GM19372 (cell line): ENCODE results near the gene ADSS2.
"Not testable (repeated sequence)": the region's sequence is repeated elsewhere in the genome, so short reads cannot be mapped to it uniquely, and the experiment has no call there.

Experiments used
- ATAC-seq: cut with Tn5 transposase; IDR thresholded peaks from one replicate; pipeline ENCODE4 v1.9.1; 2021; ENCODE audit warnings: mild to moderate bottlenecking, low read depth, moderate library complexity; ENCODE audit not compliant: unreplicated experiment

The ADSS2 gene

GRCh38 chr1:244451539-244451950, at the start of gene ADSS2:
Gene ADSS2 (minus strand): TSS chr1:244451909. CDS start chr1:244451817, 92 bp downstream.
- ATAC-seq, result no peak

DNA sequence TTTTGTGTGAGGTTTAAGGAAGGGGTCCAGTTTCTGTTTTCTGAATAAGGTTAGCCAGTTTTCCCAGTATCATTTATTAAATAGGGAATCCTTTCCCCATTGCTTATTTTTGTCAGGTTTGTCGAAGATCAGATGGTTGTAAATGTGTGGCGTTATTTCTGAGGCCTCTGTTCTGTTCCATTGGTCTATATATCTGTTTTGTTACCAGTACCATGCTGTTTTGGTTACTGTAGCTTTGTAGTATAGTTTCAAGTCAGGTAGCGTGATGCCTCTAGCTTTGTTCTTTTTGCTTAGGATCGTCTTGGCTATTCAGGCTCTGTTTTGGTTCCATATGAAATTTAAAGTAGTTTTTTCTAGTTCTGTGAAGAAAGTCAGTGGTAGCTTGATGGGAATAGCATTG, 48.8 kb upstream of the ADSS2 start:
- ATAC-seq, result not testable (repeated sequence)

DNA sequence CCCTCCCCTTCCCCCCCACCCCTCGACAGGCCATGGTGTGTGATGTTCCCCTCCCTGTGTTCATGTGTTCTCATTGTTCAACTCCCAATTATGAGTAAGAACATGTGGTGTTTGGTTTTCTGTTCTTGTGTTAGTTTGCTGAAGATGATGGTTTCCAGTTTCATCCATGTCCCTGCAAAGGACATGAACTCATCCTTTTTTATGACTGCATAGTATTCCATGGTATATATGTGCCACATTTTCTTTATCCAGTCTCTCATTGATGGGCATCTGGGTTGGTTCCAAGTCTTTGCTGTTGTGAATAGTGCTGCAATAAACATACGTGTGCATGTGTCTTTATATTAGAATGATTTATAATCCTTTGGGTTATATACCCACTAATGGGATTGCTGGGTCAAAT, 47.8 kb upstream of the ADSS2 start:
- ATAC-seq, result not testable (repeated sequence)

DNA sequence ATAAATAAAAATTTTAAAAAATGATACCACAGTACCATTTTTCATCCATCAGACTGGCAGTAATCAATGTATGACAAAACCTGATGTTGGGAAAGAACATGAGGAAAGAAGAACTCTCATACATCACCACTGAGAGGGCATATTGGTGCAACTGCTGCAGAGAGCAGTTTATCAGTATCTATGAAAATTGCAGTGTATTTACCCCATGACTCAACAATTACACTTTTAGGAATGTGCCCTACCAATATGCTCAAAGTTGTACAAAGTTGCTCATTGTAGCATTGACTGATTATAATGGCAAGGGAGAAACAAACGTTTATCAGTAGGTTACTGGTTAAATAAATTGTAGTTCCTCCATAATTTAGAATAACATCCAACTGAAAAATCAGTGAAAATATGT, 46.1 kb upstream of the ADSS2 start:
- ATAC-seq, result no peak

- ATAC-seq, result no peak
These were observed 44.5 kb upstream of the ADSS2 start for GRCh38 chr1:244496186-244496585.

- no peak for ATAC-seq
These were observed 42.9 kb upstream of the ADSS2 start for GRCh38 chr1:244494653-244495052.

DNA sequence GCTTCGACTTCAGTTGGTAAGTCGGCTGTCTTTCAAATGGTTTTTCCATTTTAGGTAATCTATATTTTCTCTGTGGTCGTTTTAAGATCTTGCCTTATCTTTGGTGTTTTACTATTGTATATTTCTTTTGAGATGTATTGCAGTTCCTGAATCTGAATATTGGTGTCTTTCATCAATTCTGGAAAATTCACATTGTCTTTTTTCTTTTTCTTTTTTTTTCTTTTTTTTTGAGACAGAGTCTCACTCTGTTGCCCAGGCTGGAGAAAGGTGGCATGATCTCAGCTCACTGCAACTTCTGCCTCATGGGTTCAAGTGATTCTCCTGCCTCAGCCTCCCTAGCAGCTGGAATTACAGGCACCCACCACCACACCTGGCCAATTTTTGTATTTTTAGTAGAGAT, 33.3 kb upstream of the ADSS2 start:
- ATAC-seq, result not testable (repeated sequence)

- ATAC-seq, result no peak
These were observed 21.4 kb upstream of the ADSS2 start for GRCh38 chr1:244473059-244473605.

- ATAC-seq, result no peak
These were observed 15.0 kb upstream of the ADSS2 start for GRCh38 chr1:244466724-244467123.

DNA sequence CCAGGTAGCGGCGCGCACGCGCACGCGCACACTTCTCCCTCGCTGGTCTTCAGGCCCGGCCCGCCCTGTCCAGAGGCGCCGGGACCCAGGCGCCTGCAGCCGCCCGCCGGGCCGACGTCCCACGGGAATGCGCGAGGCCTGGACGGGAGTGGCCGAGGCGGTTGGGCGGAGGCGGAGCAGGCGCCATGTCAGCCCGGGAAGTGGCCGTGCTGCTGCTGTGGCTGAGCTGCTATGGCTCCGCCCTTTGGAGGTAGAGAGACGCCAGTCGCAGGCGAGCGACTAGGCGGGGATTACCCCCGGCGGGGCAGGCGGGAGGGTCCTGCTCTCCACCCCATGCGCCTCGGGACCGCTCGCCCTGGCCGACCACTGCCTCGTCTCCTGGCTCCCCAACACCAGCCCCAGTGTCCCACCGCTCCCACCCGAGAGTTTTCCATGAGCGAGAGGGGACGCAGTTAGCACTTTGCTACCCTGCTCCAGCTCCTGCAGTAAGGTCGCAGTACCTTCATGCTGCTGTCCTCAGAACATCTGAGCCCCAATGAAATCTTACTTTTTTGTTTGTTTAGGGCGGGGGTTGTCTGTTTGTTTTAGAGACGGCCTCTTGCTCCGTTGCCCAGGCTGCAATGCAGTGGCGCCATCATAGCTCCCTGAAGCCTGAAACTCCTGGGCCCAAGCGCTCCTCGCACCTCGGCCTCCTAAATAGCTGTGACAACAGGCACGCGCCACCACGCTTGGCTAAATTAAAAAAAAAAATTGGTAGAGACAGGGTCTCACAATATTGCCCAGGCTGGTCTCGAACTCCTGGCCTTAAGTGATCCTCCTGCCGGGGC, 9.7 kb upstream of the ADSS2 start, which contains the start of gene CATSPERE:
CATSPERE (plus strand) TSS at position 29 of the 827 bp plus-strand sequence; CDS start at position 186, 157 bp downstream.
- ATAC-seq, result peak; percentile 97

DNA sequence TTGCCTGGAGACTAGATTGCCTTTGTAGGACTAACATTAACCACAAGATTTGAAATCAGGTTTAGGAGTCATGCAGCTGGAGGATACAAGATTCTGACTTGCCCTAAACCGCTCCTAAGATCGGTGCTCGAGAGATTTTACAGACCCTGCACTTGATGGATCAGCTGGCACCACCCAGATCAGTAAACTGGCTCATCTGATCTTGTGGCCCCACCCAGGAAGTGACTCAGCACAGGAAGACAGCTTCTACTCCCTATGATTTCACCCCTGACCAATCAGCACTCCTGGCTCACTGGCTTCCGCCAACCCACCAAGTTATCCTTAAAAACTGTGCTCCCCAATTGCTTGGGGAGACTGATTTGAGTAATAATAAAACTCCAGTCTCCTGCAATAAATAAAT, 8.5 kb upstream of the ADSS2 start:
- ATAC-seq, result no peak

DNA sequence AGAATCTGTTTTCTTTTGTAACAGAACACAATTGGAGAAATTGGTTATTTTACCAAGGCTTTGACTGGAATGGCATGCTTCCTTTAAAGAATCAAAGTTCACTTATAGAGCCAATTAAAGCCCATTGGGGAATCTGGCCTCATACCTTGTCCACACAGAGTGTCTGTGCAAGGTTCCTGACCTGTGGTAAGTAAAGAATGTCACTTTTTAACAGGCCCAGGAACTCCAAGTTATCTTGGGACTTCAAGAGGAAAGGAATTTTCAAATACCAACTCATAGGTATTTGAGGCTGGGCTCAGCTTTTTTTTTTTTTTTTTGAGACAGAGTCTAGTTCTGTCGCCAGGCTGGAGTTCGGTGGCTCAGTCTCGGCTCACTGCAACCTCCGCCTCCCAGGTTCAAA, 7.1 kb upstream of the ADSS2 start:
- no peak for ATAC-seq

GRCh38 chr1:244456586-244456985, 4.9 kb upstream of the ADSS2 start:
- ATAC-seq, result no peak

DNA sequence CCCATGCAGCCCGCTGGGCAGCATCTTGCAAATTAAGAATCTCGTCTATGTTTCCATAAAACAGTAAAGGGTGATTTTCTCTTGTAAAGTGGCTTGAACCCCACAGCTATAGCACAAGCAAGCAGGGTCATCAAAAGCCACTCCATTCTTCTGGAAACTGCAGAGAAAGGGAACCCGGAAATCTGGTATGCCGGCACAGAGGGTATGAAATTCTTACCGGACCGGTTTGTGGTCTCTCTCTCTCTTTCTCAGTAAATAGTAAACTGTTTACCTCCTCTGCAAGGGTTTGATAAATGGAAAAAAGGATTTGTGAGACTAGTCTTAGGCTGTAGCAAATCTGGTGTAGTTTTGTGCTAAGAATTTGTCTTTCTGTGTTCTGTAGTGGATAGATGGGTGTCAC, 2.7 kb upstream of the ADSS2 start:
- ATAC-seq, result no peak

GRCh38 chr1:244451951-244452795, 464 bp upstream of the ADSS2 start:
- peak; percentile 88 for ATAC-seq

DNA sequence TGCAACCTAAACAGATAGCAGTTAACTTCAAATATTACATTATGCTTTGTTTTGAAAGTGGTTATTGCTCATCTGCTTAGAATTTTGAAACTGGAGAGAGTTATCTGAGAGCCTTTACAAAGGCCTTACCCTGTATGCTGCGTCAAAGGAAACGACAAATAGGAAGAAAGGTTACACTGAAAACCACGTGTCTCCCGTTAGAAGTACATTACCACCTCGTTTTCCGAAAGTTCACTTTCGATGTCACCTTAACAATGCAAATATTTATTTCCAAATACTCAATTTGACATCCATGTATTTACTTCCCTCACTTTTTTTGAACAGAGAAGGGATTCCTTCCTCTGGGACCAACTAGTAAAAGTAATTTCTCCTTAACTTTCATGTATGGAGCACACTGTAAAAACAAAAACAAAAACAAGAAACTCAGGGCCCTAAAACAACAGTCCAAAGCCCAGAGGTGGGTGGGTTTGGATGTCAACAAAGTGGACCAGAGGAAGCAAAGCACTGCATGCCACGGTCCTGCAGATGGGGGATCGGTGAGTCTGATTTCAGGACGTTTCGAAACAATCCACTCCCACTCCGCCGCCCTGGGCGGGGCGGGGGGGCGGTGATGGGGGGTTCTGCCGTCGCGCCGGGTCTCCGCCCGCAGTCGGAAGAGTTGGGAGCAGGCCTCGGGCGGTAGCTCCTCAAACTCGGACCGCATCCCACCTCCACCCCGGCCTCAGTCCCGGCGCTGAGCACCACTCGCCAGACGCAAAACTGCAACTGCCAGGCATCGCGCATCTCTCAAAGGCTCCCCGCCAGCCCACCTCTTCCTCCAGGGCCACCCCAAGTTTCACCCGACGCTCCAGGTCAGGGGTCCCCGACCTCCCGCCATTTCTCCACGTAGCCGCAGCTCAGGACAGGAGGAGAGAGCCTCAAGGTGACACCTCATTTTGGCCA, 841 bp downstream of the ADSS2 start:
- ATAC-seq, result peak; percentile 14

DNA sequence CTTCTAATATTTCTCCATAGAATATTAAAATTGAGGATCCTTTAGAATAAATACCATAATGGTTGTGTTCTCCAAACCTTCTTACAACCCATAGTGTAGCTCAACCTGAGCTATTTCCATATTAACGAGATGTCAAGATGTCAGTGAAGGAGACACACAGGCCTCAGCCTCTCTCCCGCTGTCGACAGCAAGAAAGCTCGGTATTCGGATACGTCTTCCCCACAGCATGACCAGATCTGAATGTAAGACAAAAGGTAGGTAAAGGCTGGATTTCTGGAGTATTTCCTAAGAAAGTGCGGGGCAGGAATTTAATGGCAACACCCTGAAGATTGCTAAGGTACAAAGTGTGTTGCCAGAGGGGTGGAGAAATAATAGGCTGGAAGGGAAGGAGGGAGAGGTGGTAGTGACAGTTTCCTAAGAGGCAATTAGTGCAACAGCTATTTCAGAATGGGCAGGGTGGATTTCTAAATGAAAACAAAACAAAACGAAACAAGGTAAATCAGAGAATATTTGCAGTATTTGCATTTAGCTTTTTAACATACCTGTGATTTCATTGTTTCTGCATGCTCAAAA, 1.7 kb downstream of the ADSS2 start:
- no peak for ATAC-seq

- no peak for ATAC-seq
These were observed 3.3 kb downstream of the ADSS2 start for GRCh38 chr1:244448279-244449036.

GRCh38 chr1:244447552-244447951, 4.2 kb downstream of the ADSS2 start:
- no peak for ATAC-seq
